ENCODE measurements around the gene MRPL42.

- TF ChIP-seq CTCF (IDR thresholded peaks at IDR 0.05) (no peak), POLR2AphosphoS5 (IDR thresholded peaks at IDR 0.05) (no peak), POLR2A (IDR thresholded peaks at IDR 0.05) (no peak)
Measured at GRCh38 chr12:93536766-93537488, 69.6 kb downstream of the MRPL42 start.

All from prostate gland (tissue), 2 donors.